GM12892 (cell line): Measurements from ENCODE around the gene LEMD3.

Experiments
- POLR2A ChIP-seq: IDR thresholded peaks from 2 replicates; pipeline ENCODE4 v1.6.1; 2011; ENCODE audit warnings: low read depth, low read length, control low read depth
- POLR2AphosphoS5 ChIP-seq: IDR thresholded peaks from 2 replicates; pipeline ENCODE4 v1.6.1; 2011; ENCODE audit warnings: low read depth, low read length, control low read depth
- TAF1 ChIP-seq: IDR thresholded peaks from 2 replicates; pipeline ENCODE4 v1.6.1; 2011; ENCODE audit warnings: low read depth, mild to moderate bottlenecking, control low read depth, low read length, borderline replicate concordance

- no peak for TF ChIP-seq POLR2A
- TF ChIP-seq POLR2AphosphoS5: no peak
- no peak for TF ChIP-seq TAF1
Observed at GRCh38 chr12:65121956-65122469, 47.4 kb upstream of the LEMD3 start.
